Neural cell (in vitro differentiated cells): ENCODE data around the gene CYRIA. TPM values are rescaled to one million over a fixed set of nuclear protein-coding genes. Genes with fewer than 3 reads are reported as not detected.

Source experiments
- H2AFZ ChIP-seq: fragments of 200-600, 300-800 bp; sonication (generic), shearing (Covaris generic); 2 replicates; pipeline ENCODE4 v1.6.0; 2014; ENCODE audit warnings: low read depth, mild to moderate bottlenecking, antibody characterized with exemption, low read length, moderate library complexity
- H3F3A ChIP-seq: fragments of 200-600 bp; shearing (Covaris generic); 2 replicates; pipeline ENCODE4 v1.6.1; 2016; ENCODE audit warnings: mild to moderate bottlenecking, moderate library complexity, mixed read lengths, antibody characterized with exemption, low read length; ENCODE audit not compliant: insufficient read depth, poor library complexity, severe bottlenecking
- H3K27ac ChIP-seq: fragments of 200-600, 300-800 bp; sonication (generic), shearing (Covaris generic); 2 replicates; pipeline ENCODE4 v1.5.1; 2014; ENCODE audit warnings: mild to moderate bottlenecking, low read length, moderate library complexity
- H3K27me3 ChIP-seq: fragments of 300-800, 200-600 bp; sonication (generic), shearing (Covaris generic); 2 replicates; pipeline ENCODE4 v1.6.0; 2014; ENCODE audit warnings: mild to moderate bottlenecking, low read depth, low read length, moderate library complexity; ENCODE audit not compliant: insufficient read depth
- H3K36me3 ChIP-seq: fragments of 300-800, 200-600 bp; sonication (generic), shearing (Covaris generic); 2 replicates; pipeline ENCODE4 v1.5.1; 2014; ENCODE audit warnings: mild to moderate bottlenecking, antibody characterized with exemption, low read length, moderate library complexity; ENCODE audit not compliant: insufficient read depth
- H3K4me2 ChIP-seq: fragments of 300-800, 200-600 bp; sonication (generic), shearing (Covaris generic); 2 replicates; pipeline ENCODE4 v1.6.0; 2014; ENCODE audit warnings: mild to moderate bottlenecking, low read length
- H3K4me3 ChIP-seq: fragments of 300-800, 200-600 bp; sonication (generic), shearing (Covaris generic); 2 replicates; pipeline ENCODE4 v1.5.1; 2014; ENCODE audit warnings: mild to moderate bottlenecking, low read length, moderate library complexity
- H3K79me2 ChIP-seq: fragments of 200-600 bp; shearing (Covaris generic); replicated peaks from 2 replicates; pipeline ENCODE4 v1.6.0; 2014; ENCODE audit warnings: mild to moderate bottlenecking, low read length, moderate library complexity; ENCODE audit not compliant: insufficient read depth
- H3K9ac ChIP-seq: fragments of 300-800, 200-600 bp; sonication (generic), shearing (Covaris generic); 2 replicates; pipeline ENCODE4 v1.6.1; 2016; ENCODE audit warnings: mild to moderate bottlenecking, low read length, mixed read lengths
- H3K9me2 ChIP-seq: fragments of 200-600 bp; shearing (Covaris generic); 2 replicates; pipeline ENCODE4 v1.6.1; 2016; ENCODE audit warnings: mild to moderate bottlenecking, low read length, mixed read lengths; ENCODE audit not compliant: insufficient read depth
- H3K9me3 ChIP-seq: fragments of 200-600, 300-800 bp; sonication (generic), shearing (Covaris generic); 2 replicates; pipeline ENCODE4 v1.6.1; 2016; ENCODE audit warnings: mild to moderate bottlenecking, mixed run types, low read length, moderate library complexity, mixed read lengths
- H4K20me1 ChIP-seq: fragments of 200-600 bp; shearing (Covaris generic); 2 replicates; pipeline ENCODE4 v1.6.1; 2016; ENCODE audit warnings: mild to moderate bottlenecking, mixed run types; ENCODE audit not compliant: insufficient read depth
- EP300 ChIP-seq: fragments of 450-650 bp; conservative IDR thresholded peaks from 2 replicates; pipeline ENCODE4 v1.6.1; 2014; ENCODE audit warnings: antibody characterized with exemption, mild to moderate bottlenecking, moderate library complexity; ENCODE audit not compliant: poor library complexity, severe bottlenecking
- EZH2 ChIP-seq: fragments of 200-600, 300-800 bp; shearing (Covaris generic), sonication (generic); IDR thresholded peaks from 2 replicates; pipeline ENCODE4 v1.6.1; 2014; ENCODE audit warnings: antibody characterized with exemption, low read length, borderline replicate concordance, mild to moderate bottlenecking; ENCODE audit not compliant: insufficient read depth, poor library complexity, severe bottlenecking
- MXI1 ChIP-seq: fragments of 450-650 bp; conservative IDR thresholded peaks from 2 replicates; pipeline ENCODE4 v1.6.1; 2014; ENCODE audit warnings: antibody characterized with exemption, mild to moderate bottlenecking; ENCODE audit not compliant: poor library complexity, severe bottlenecking
- POLR2AphosphoS5 ChIP-seq: IDR thresholded peaks from 2 replicates; pipeline ENCODE4 v1.6.1; 2012
- RAD21 ChIP-seq: fragments of 450-650 bp; conservative IDR thresholded peaks from 2 replicates; pipeline ENCODE4 v1.6.1; 2014; ENCODE audit warnings: antibody characterized with exemption, mild to moderate bottlenecking, moderate library complexity
- SMC3 ChIP-seq: fragments of 450-650 bp; conservative IDR thresholded peaks from 2 replicates; pipeline ENCODE4 v1.6.1; 2014; ENCODE audit warnings: antibody characterized with exemption, mild to moderate bottlenecking, moderate library complexity; ENCODE audit not compliant: poor library complexity
- TAF1 ChIP-seq: IDR thresholded peaks from 2 replicates; pipeline ENCODE4 v1.6.1; 2012; ENCODE audit warnings: low read depth
- polyA plus RNA-seq: library from polyadenylated mRNA; depleted of rRNA; stranded (reverse); fragments of >200 nt; gene quantifications from 2 replicates; pipeline ENCODE4 v1.2.3, GENCODE V29; 2014
- TF ChIP-seq, protein P1 (sequence below): IDR thresholded peaks from 2 replicates; pipeline ENCODE4 v1.6.1; 2012; ENCODE audit warnings: borderline replicate concordance
- TF ChIP-seq, protein P2 (sequence below): fragments of 450-650 bp; IDR thresholded peaks from 2 replicates; pipeline ENCODE4 v1.5.1; 2014; ENCODE audit warnings: antibody characterized with exemption, mild to moderate bottlenecking, moderate library complexity; ENCODE audit not compliant: poor library complexity, severe bottlenecking

The CYRIA gene
- polyA plus RNA-seq, 1 donor from 2014 or later: 67.0 TPM

DNA sequence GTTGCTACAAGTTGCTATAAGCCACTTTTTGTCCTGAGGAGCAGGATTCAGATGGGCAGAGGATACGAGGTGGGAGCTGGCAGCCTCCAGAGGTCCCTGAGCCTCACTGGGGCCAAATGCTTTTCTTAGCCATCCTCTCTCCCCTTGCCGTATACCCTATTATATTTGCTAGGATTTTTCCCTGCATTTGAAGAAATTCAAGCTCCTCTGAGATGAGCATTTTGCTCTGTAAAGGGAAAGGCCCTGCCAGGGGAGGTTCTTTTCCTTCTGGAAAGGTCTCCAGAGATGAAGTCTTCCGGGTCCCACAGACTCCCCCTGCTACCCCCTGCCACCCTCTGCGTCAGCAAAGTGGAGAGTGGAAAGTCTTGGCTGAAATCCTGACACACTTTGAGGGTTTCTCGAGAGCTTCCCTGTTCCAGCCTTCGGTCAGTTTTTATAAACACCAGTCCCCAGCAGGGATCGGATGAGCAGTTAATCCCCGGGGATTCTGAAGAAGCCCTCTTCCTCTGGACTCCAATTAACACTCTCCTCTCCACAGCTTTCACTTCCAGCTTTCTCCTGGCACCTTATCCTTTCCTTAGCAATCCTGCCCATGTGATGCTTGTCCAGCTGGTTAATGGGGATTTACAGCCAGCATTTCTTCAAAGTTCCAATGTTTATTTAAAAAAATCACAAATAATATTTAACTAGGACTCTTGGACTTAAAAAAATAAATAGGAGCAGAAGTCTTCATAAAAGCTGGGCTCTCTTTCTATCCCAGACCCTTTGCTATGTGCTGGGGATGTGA is 13.1 kb downstream of the CYRIA start:
- Histone ChIP-seq H3K9me3 (no peaks in the 10 kb centered on the region), H4K20me1 (no peaks in the 10 kb centered on the region), H3K9ac (no peak overlapping the region), H3F3A (no peaks in the 10 kb centered on the region), H3K9me2 (no peaks in the 10 kb centered on the region), H3K79me2 (no peaks in the 10 kb centered on the region), H3K36me3 (no peaks in the 10 kb centered on the region), H3K27ac (no peak overlapping the region), H3K4me2 (no peak overlapping the region), H3K4me3 (no peak overlapping the region), H3K27me3 (no peaks in the 10 kb centered on the region), H2AFZ (no peak overlapping the region)
- no peak for TF ChIP-seq EP300
- no peak for TF ChIP-seq TAF1

DNA sequence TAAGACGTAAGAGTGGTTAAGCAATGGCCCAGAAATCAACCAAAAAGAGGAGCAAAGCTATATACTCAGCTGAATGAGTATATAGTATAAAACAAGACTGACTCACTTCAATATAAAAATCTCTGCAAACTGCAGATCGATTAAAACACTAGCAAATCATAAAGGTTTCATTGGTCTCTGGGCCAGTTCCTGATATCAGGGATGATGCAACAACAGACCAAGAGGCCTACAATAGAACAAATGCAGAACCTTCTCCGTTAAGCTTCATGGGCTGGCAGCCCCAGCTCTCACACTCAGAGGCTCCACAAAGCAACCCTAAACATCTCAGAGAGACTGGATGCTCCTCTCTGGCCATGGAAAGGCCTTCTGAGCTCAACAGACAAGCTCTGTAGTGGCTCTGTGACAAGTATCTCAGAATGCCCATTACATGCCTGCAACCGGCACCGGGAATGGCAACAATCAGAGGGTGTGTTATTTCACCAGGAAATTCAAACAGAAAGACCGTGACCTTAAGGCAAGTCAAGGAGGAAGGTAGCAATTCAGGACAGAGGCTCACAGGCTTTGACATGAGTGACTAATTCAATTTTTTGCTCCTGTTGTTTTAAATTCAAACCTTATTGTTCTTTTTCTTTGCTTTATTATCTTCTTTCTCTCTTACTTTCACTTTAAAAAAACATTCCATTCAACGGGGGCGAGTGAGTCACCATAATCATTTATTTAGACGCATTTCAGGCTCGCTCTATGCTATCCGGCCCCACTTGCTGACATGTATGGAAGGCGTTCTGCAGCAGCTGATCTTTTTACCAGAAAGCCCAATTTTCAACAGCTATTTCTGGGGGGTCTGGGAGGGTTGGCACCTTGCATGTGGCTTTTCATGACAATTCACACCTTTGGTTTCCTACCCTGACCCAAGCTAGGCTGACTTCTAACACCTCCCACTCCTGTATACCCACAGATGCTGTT is 15.1 kb downstream of the CYRIA start:
- Histone ChIP-seq H3K36me3 (no peaks in the 10 kb centered on the region), H3K9ac (no peak overlapping the region), H3K4me3 (no peak overlapping the region), H2AFZ (no peak overlapping the region), H4K20me1 (no peaks in the 10 kb centered on the region), H3K9me2 (no peaks in the 10 kb centered on the region), H3K9me3 (no peaks in the 10 kb centered on the region), H3K4me2 (no peak overlapping the region), H3K27ac (no peak overlapping the region), H3F3A (no peaks in the 10 kb centered on the region), H3K79me2 (no peaks in the 10 kb centered on the region), H3K27me3 (no peaks in the 10 kb centered on the region)
- TF ChIP-seq SMC3 (no peak), TAF1 (no peak), EZH2 (no peak), EP300 (no peak), MXI1 (no peak), POLR2AphosphoS5 (no peak), RAD21 (no peak)
- TF ChIP-seq, protein P1, sequence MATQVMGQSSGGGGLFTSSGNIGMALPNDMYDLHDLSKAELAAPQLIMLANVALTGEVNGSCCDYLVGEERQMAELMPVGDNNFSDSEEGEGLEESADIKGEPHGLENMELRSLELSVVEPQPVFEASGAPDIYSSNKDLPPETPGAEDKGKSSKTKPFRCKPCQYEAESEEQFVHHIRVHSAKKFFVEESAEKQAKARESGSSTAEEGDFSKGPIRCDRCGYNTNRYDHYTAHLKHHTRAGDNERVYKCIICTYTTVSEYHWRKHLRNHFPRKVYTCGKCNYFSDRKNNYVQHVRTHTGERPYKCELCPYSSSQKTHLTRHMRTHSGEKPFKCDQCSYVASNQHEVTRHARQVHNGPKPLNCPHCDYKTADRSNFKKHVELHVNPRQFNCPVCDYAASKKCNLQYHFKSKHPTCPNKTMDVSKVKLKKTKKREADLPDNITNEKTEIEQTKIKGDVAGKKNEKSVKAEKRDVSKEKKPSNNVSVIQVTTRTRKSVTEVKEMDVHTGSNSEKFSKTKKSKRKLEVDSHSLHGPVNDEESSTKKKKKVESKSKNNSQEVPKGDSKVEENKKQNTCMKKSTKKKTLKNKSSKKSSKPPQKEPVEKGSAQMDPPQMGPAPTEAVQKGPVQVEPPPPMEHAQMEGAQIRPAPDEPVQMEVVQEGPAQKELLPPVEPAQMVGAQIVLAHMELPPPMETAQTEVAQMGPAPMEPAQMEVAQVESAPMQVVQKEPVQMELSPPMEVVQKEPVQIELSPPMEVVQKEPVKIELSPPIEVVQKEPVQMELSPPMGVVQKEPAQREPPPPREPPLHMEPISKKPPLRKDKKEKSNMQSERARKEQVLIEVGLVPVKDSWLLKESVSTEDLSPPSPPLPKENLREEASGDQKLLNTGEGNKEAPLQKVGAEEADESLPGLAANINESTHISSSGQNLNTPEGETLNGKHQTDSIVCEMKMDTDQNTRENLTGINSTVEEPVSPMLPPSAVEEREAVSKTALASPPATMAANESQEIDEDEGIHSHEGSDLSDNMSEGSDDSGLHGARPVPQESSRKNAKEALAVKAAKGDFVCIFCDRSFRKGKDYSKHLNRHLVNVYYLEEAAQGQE: no peak
- TF ChIP-seq, protein P2, sequence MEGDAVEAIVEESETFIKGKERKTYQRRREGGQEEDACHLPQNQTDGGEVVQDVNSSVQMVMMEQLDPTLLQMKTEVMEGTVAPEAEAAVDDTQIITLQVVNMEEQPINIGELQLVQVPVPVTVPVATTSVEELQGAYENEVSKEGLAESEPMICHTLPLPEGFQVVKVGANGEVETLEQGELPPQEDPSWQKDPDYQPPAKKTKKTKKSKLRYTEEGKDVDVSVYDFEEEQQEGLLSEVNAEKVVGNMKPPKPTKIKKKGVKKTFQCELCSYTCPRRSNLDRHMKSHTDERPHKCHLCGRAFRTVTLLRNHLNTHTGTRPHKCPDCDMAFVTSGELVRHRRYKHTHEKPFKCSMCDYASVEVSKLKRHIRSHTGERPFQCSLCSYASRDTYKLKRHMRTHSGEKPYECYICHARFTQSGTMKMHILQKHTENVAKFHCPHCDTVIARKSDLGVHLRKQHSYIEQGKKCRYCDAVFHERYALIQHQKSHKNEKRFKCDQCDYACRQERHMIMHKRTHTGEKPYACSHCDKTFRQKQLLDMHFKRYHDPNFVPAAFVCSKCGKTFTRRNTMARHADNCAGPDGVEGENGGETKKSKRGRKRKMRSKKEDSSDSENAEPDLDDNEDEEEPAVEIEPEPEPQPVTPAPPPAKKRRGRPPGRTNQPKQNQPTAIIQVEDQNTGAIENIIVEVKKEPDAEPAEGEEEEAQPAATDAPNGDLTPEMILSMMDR: no peak
